GM21576 (cell line): ENCODE results near the gene ATP13A4.

Source experiments
- ATAC-seq: cut with Tn5 transposase; IDR thresholded peaks from one replicate; pipeline ENCODE4 v1.9.1; 2021; ENCODE audit warnings: mild to moderate bottlenecking, moderate library complexity; ENCODE audit not compliant: unreplicated experiment

The ATP13A4 gene, protein sequence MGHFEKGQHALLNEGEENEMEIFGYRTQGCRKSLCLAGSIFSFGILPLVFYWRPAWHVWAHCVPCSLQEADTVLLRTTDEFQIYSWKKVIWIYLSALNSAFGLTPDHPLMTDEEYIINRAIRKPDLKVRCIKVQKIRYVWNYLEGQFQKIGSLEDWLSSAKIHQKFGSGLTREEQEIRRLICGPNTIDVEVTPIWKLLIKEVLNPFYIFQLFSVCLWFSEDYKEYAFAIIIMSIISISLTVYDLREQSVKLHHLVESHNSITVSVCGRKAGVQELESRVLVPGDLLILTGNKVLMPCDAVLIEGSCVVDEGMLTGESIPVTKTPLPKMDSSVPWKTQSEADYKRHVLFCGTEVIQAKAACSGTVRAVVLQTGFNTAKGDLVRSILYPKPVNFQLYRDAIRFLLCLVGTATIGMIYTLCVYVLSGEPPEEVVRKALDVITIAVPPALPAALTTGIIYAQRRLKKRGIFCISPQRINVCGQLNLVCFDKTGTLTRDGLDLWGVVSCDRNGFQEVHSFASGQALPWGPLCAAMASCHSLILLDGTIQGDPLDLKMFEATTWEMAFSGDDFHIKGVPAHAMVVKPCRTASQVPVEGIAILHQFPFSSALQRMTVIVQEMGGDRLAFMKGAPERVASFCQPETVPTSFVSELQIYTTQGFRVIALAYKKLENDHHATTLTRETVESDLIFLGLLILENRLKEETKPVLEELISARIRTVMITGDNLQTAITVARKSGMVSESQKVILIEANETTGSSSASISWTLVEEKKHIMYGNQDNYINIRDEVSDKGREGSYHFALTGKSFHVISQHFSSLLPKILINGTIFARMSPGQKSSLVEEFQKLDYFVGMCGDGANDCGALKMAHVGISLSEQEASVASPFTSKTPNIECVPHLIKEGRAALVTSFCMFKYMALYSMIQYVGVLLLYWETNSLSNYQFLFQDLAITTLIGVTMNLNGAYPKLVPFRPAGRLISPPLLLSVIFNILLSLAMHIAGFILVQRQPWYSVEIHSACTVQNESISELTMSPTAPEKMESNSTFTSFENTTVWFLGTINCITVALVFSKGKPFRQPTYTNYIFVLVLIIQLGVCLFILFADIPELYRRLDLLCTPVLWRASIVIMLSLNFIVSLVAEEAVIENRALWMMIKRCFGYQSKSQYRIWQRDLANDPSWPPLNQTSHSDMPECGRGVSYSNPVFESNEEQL

DNA sequence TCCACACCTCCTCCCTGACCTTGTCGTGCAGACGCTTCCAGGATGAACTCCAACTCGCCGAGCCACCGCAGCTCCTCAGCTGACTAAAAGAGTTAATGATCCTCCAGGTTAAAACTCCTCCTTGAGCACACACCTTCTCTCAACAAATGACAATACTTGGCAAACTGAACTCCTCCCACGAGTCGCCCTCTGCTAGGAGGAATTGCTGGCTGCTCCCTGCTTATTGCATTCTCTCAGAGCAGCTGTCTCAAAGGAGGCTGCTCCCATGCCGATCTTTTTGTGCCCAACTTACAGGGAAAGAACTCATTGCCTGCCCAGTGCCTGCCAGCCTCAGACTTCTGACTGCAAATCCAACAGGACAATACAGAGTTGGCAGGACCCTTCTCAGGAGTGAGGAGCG lies at the start of gene ATP13A4:
ATP13A4 (minus strand) TSS at position 85 of the 400 bp plus-strand sequence. CDS start 96 bp downstream, outside the sequence.
- no peak for ATAC-seq

DNA sequence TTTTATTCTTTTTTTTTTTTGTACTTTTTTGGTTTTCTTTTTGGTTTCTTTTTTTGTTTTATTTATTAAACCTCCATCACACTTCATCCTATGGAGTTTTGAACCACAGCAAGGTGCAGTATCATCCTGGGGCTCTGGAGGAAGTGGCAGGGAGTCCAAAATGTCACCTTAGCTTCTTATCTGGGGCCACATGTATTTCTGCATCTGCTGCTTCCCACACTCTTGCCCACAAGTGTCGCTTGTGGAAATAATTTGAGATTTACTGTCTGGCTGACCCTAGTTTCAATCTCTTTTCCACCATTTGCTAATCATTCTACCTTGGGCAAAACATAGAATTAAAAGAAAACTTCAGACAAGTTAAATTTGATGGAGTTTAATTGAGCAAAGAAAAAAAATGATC lies 44.7 kb upstream of the ATP13A4 start:
- no peak for ATAC-seq

DNA sequence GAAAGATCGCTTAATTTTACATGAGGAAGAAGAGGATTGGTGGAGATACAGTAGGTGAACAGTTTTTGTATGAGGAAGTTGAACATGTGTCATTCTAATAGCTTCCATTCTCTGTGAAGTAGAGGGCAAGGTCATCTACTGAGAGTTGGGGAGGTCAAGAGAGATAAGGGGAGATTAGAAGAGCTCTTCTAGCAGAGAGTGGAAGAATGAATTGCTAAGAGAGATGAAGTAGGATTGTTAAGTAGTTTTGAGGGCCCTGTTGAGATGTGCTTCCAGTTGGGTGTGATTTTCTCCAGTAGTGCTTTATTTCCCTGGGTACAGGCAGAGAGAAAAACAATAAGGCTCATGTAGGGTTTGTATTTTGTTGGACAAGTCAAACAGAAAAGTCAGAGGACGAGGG lies 43.5 kb upstream of the ATP13A4 start:
- ATAC-seq: no peak

DNA sequence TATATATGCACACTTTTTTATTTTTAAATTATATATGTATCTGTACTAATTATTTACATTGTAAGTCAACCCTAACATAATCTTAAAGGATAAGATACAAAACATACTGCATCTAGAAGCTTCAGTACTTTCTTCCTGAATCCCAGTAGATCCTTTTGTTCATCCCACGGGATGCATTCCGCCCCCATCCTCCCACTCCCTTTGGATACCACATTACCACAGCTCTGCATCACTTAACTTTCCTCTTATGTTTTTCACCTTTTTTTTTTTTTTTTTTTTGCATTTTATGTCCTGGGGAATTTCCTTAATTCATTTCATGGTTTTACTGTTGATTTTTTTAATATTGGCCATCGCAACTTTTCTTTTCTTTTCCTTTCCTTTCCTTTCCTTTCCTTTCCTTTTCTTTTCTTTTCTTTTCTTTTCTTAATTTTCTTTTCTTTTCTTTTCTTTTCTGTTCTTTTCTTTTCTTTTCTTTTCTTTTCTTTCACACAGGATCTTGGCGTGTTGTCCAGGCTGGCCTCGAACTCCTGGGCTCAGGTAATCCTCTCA lies 41.3 kb upstream of the ATP13A4 start:
- ATAC-seq: no peak

DNA sequence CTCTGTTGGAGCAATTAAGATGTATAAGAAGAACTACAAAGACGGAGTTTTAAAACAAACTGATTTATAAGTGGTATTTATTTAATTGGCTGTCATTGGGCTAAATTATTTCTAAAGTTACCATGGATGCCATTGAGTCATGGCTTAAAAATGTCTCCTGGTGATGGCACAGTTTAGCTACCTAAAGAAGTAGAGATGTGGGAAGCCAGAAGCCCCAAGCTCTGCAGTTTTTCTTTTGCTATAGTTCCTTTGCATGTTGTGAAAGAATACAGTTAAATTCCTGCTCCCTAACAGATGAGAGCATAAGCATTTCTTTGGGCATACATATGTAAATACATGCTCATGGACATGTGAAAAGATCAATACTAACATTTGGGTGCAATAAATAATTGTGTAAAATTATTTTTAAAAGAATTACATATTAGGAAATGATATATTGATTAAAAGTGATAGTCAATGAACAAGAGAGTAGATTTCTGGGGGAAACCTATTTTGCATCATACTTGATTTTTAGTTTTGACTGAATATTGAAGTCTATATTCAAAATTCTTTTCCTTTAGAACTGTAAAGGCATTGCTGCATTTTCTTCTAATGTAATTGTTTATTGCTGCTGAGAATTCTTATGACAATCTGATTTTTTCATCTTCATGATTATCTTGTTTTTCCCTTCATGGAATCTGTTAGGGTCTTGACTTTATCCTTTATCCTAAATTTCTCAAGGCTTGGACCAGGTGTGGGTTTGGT lies 40.4 kb upstream of the ATP13A4 start:
- ATAC-seq: no peak

DNA sequence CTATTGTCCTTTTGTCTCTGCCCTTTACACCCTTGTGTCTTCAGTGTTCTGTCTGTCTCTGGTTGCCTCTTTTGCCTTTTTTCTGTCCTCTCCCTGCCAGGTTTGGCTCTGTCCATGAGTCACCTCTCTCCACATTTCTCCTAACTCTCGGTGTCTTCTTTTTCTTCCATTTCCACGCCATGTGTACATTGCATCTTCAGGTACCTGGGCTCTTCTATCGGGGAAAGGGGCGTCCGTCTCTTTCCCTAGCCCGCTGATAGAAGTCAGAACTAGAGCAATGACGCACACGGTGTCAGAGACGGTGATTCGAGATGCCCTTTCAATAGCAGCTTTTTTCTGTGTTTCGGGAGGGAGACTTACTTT lies 39.0 kb upstream of the ATP13A4 start:
- ATAC-seq: peak; percentile 18

DNA sequence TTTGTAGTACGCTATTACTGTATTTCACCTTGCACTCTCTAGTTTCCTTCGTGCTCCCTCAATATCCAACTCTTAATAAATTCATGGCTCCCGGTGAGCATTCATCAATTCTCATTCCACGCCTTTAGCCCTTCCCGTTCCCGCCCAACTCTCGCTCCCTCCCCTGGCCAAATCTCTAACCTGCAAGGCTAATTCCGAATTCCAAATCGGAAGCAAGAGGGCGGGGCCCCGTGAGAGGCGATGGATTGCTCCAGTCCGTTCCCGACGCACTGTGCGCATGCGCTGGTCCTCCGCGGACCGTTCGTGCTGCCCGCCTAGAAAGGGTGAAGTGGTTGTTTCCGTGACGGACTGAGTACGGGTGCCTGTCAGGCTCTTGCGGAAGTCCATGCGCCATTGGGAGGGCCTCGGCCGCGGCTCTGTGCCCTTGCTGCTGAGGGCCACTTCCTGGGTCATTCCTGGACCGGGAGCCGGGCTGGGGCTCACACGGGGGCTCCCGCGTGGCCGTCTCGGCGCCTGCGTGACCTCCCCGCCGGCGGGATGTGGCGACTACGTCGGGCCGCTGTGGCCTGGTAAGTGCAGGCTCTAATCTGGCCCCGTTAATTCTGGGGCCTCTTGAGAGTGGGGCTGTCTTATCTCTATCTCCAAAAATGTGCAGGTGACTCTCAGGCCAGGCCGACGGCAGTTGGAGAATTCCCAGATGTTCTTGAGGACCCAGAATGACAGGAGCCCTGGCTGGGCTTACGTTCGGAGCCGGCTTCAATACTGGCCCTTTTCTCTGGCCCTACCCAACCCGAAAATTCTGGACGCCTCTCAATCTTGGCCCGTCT lies 38.4 kb upstream of the ATP13A4 start, which contains the start of gene OPA1:
OPA1 (plus strand) TSS at position 368 of the 827 bp plus-strand sequence; CDS start at position 538, 170 bp downstream.
- ATAC-seq: peak; percentile 98

DNA sequence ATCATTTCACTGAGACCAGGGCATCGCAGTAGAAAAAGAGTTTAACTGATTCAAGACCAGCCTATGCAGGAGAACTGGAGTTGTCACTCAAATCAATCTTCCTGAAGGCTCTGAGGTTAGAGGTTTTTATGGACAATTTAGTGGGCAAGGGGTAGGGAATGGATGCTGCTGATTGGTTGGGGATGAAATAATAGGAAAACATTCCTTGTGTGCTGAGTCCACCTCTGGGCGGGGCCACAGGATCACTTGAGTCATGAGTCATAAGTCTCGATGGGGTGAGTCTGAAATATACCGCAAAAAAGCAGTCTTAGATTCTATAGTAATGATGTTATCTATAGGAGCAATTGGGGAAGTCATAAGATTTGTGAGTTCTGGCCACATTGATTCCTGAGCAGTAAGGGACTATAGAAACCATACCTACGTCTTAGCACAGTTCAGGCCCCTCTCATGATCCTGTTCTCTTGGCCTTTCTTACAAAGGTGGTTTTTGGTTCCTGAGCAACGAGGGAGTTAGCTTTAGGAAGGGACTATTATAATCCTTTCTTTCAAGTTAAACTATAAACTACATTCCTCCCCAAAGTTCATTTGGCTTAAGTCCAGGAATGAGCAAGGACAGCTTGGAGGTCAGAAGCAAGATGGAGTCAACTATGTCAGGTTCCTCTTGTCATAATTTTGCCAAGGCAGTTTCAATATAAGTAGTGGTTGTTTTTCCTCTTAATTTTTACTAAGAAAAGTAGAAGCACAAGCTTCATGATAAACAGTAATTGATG lies 35.6 kb upstream of the ATP13A4 start:
- ATAC-seq: no peak

DNA sequence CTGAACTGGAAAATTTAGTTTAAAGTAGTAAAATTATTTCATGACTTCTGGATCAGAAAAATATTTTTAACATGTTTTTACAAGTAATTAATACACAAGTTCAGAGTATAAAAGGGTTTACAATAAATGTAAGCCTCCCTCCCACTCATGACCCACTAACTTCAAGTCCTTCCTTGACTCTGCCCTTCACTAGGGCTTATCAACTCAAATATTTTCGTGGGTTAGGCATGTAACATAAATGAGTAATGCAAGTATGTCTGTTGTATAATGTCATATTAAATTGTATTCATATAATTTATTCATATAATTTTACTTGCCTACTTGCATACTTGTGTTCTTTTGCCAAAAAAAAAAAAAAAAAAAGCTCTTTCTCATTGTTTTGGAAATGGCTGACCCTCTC lies 34.9 kb upstream of the ATP13A4 start:
- no peak for ATAC-seq

DNA sequence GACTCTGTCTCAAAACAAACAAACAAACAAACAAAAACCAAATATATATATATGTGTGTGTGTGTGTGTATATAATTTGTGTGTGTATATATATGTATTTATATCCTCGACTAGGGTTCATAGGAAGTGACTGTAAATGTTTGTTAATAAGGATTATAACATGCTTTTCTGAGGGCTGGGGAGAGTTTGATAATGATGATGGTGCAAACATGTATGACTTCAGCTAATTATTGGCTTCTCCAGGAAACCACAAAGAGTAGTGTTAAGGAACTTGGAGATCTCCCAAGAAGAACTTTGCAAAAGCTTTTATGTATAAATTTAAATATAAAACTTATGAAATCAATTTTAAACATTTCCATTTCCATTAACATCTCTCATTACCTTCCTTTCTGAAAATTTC lies 34.4 kb upstream of the ATP13A4 start:
- no peak for ATAC-seq

DNA sequence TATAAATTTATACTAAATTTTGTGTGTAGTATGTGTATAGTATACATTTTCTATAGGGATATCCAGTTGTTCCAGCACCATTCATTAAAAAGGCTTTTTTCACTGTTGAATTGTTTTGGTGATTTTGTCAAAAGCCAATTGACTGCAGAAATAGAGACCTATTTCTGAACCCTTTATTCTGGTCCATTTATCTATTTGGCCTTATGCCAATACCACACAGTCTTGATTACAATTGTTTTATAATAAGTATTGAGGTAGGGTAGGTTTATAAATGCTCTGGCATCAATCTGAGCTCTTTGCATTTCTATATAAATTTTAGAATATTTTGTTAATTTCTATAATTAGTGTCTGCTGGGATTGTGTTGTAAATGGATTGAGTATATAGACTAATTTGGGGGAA lies 31.8 kb upstream of the ATP13A4 start:
- no peak for ATAC-seq

DNA sequence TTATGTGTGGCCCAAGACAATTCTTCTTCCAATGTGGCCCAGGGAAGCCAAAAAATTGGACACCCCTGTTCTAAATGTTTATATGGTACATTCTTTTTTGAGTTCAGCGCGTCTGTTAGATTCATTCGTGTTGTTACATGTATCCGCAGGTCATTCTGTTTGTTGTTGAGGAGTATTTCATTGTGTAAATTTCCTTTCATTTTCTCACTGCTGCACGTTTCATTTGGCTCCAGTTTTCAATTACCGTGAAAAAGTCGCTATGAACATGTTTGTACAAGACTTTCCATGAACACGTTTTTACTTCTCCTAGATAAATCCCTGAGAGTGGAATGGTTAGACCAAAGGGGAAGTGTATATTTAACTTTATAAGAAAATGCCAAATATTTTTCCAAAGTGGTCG lies 30.8 kb upstream of the ATP13A4 start:
- ATAC-seq: no peak

DNA sequence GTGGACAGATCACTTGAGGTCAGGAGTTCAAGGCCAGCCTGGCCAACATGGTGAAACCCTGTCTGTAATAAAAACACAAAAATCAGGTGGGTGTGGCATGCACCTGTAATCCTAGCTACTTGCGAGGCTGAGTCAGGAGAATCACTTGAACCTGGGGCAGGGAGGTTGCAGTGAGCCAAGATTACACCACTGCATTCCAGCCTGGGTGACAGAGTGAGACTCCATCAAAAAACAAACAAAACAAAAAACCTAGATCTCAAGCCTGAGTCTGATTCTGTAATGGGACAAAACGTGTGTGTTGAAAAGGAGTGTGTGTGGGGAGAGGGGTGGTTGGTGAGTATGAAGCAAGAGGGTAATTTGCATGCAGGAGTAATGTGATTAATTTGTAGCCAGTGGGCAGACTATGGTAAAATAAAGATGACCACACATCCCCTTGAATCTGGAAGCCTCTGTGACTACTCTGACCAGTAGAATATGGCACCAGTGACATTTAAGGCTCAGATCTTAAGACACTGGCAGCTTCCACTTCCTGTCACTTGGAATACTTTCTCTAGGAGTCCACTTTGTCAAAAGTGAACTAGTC lies 19.9 kb upstream of the ATP13A4 start:
- ATAC-seq: no peak

DNA sequence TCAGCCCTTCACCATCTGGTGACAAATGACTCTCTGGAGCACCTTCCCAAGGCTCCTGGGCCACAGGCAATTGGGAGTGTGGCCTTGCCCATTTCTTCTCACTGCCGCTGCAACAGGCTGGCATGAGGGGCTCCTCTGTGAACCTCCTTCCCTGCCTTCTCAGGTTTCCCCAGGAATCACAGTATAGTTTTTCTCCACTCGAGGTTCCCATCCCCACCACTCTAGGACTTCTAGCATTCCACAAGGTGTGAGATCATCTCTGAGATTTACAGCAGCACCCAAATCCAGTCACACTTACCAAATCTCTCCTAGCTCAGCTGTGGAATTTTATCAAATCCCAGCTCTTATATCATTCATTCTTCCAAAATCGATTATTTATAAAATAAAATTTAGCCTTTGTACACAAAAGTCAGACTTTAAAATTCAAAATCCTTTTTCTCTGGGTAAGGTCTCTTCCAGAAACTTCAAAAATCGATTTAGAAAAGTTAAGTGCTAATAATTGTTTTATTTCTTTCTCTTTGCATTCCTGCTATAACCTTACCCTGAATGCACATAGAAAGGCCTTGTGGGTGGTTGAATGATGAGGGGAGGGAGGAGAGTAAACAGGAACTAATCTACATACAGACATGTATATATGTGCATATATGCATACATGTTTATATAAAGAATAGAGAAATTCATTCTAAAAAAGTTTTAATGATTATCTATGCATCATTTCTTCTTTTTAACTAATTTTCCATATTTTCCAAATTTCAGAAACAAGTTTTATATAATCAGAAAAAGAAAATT lies 18.9 kb upstream of the ATP13A4 start:
- ATAC-seq: no peak

DNA sequence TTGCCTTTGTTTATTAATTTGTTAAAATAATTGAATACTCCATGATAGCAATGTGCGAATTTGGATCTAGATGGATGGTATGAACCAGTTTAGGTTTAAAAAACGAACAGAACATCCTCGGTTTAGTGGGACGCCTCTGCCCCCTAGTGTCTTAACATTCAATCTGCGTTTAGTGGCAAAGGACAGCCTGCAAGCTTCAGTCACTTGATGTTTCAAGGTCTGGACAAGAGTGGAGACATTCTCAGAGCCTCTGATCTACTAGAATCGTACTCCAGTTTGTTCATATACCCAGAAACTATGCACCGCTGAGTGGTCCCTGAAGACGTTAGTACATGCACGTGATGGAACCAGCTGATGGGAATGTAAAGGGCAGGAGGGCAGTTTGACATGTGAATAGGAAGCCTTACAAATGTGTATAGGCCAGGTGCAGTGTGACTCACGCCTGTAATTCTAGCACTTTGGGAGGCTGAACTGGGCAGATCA lies 17.8 kb upstream of the ATP13A4 start:
- ATAC-seq: peak; percentile 82

DNA sequence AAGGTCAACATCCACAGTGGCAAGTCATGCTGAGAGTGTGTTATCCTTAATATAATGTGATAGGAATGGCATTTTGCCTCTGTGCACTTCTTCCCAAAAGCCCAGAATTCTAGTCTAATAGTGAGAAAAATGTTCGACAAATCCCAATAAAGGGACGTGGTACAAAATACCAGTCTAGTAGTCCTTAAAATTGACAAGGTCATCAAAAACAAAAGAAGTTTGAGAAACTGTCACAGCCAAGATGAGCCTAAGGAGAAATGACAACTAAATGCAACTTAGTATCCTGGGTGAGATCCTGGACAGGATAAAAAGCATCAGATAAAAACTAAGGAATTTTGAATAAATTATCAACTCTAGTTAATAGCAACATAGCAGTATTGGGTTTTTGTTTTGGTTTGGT lies 14.4 kb upstream of the ATP13A4 start:
- no peak for ATAC-seq

DNA sequence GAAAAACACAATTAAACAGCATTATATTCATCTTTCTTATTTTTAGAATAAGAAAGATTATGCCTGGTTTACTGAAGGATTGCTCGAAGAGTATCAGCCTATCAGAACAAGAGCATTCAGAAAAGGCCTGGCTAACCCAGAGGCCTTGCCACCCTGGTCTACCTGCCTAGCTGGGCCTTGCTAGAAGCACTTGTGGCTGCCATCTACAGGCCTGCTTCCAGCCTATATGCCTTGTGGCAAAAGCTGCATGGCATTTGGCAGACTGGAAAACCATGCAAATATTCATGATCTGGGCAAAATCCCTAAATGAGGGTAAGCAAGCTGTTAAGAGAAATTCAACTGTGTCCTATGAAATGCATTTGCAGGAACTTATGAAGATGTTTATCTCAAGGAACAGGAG lies 9.3 kb upstream of the ATP13A4 start:
- ATAC-seq: no peak
